OCI-LY1 (cell line): ENCODE data around the gene EXO1.

Experiments used
- H2AFZ ChIP-seq: fragments of 200-600 bp; sonication (generic), shearing (Covaris generic); 2 replicates; pipeline ENCODE4 v1.6.0; 2014; ENCODE audit warnings: antibody characterized with exemption, mild to moderate bottlenecking, low read length
- H3F3A ChIP-seq: fragments of 200-600 bp; sonication (generic), shearing (Covaris generic); 2 replicates; pipeline ENCODE4 v1.6.0; 2014; ENCODE audit warnings: mild to moderate bottlenecking, antibody characterized with exemption, low read length, moderate library complexity; ENCODE audit not compliant: insufficient read depth
- H3K27ac ChIP-seq: fragments of 200-600 bp; sonication (generic); 2 replicates; pipeline ENCODE4 v1.5.1; 2014; ENCODE audit warnings: low read length, mixed run types, mild to moderate bottlenecking, low read depth; ENCODE audit not compliant: poor library complexity, severe bottlenecking
- H3K27me3 ChIP-seq: fragments of 200-600 bp; sonication (generic); 2 replicates; pipeline ENCODE4 v1.6.0; 2014; ENCODE audit warnings: antibody characterized with exemption, mild to moderate bottlenecking, low read length, moderate library complexity; ENCODE audit not compliant: insufficient read depth
- H3K36me3 ChIP-seq: fragments of 200-600 bp; sonication (generic); 2 replicates; pipeline ENCODE4 v1.6.1; 2014; ENCODE audit warnings: mild to moderate bottlenecking, antibody characterized with exemption, low read length, moderate library complexity, mixed read lengths; ENCODE audit not compliant: insufficient read depth
- H3K4me1 ChIP-seq: fragments of 200-600 bp; sonication (generic); 2 replicates; pipeline ENCODE4 v1.5.1; 2014; ENCODE audit warnings: mild to moderate bottlenecking, low read length, moderate library complexity; ENCODE audit not compliant: insufficient read depth, severe bottlenecking
- H3K4me2 ChIP-seq: fragments of 200-600 bp; sonication (generic), shearing (Covaris generic); 2 replicates; pipeline ENCODE4 v1.6.1; 2014; ENCODE audit warnings: low read length
- H3K4me3 ChIP-seq: fragments of 200-600 bp; sonication (generic); 2 replicates; pipeline ENCODE4 v1.5.1; 2014; ENCODE audit warnings: low read length, low read depth, mild to moderate bottlenecking, mixed read lengths; ENCODE audit not compliant: poor library complexity, severe bottlenecking
- H3K79me2 ChIP-seq: fragments of 200-600 bp; shearing (Covaris generic); 2 replicates; pipeline ENCODE4 v1.6.1; 2016; ENCODE audit warnings: mixed run types, low read length, mixed read lengths; ENCODE audit not compliant: insufficient read depth
- H3K9ac ChIP-seq: fragments of 200-600 bp; sonication (generic), shearing (Covaris generic); 2 replicates; pipeline ENCODE4 v1.6.1; 2014; ENCODE audit warnings: mild to moderate bottlenecking, low read length, mixed read lengths
- H3K9me2 ChIP-seq: fragments of 200-600 bp; sonication (generic), shearing (Covaris generic); 2 replicates; pipeline ENCODE4 v1.6.1; 2014; ENCODE audit warnings: low read depth, mild to moderate bottlenecking, low read length, mixed read lengths
- H3K9me3 ChIP-seq: fragments of 200-600 bp; shearing (Covaris generic); 2 replicates; pipeline ENCODE4 v1.6.1; 2014; ENCODE audit warnings: low read length, mixed read lengths
- H4K20me1 ChIP-seq: fragments of 200-600 bp; sonication (generic), shearing (Covaris generic); 2 replicates; pipeline ENCODE4 v1.6.0; 2016; ENCODE audit warnings: mild to moderate bottlenecking, low read length; ENCODE audit not compliant: insufficient read depth
- EZH2 ChIP-seq: fragments of 200-600 bp; sonication (generic), shearing (Covaris generic); IDR thresholded peaks from 2 replicates; pipeline ENCODE4 v1.8.0; 2017; ENCODE audit warnings: borderline replicate concordance, mixed run types, mild to moderate bottlenecking, antibody characterized with exemption, low read length, moderate library complexity, mixed read lengths
- TF ChIP-seq, protein P1 (sequence below): fragments of 200-600 bp; sonication (generic), shearing (Covaris generic); IDR thresholded peaks from 2 replicates; pipeline ENCODE4 v1.5.1; 2017; ENCODE audit warnings: mild to moderate bottlenecking, antibody characterized with exemption, low read length, moderate library complexity, mixed read lengths

EXO1 gene

GRCh38 chr1:241883159-241883558, 35.2 kb downstream of the EXO1 start:
- Histone ChIP-seq H2AFZ (no peak overlapping the region), H3K4me2 (no peak overlapping the region), H3F3A (no peaks in the 10 kb centered on the region), H3K4me1 (no peaks in the 10 kb centered on the region), H3K9me3 (no peaks in the 10 kb centered on the region), H3K4me3 (no peak overlapping the region), H3K79me2 (no peaks in the 10 kb centered on the region), H3K36me3 (peaks cover 85% of the 10 kb centered on the region), H3K9ac (no peak overlapping the region), H3K27ac (no peak overlapping the region), H3K27me3 (no peaks in the 10 kb centered on the region), H3K9me2 (no peaks in the 10 kb centered on the region), H4K20me1 (no peaks in the 10 kb centered on the region)
- TF ChIP-seq, protein P1, sequence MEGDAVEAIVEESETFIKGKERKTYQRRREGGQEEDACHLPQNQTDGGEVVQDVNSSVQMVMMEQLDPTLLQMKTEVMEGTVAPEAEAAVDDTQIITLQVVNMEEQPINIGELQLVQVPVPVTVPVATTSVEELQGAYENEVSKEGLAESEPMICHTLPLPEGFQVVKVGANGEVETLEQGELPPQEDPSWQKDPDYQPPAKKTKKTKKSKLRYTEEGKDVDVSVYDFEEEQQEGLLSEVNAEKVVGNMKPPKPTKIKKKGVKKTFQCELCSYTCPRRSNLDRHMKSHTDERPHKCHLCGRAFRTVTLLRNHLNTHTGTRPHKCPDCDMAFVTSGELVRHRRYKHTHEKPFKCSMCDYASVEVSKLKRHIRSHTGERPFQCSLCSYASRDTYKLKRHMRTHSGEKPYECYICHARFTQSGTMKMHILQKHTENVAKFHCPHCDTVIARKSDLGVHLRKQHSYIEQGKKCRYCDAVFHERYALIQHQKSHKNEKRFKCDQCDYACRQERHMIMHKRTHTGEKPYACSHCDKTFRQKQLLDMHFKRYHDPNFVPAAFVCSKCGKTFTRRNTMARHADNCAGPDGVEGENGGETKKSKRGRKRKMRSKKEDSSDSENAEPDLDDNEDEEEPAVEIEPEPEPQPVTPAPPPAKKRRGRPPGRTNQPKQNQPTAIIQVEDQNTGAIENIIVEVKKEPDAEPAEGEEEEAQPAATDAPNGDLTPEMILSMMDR: no peak
- no peak for TF ChIP-seq EZH2

GRCh38 chr1:241888232-241888631, 40.2 kb downstream of the EXO1 start:
- Histone ChIP-seq H3K9me2 (no peaks in the 10 kb centered on the region), H3K4me3 (no peak overlapping the region), H3K36me3 (peaks cover 63% of the 10 kb centered on the region), H3K4me1 (no peaks in the 10 kb centered on the region), H2AFZ (no peak overlapping the region), H3K9me3 (no peaks in the 10 kb centered on the region), H3K27me3 (no peaks in the 10 kb centered on the region), H3K9ac (no peak overlapping the region), H3K27ac (no peak overlapping the region), H3K79me2 (no peaks in the 10 kb centered on the region), H4K20me1 (no peaks in the 10 kb centered on the region), H3F3A (no peaks in the 10 kb centered on the region), H3K4me2 (no peak overlapping the region)
- no peak for TF ChIP-seq EZH2
- TF ChIP-seq, protein P1: no peak

DNA sequence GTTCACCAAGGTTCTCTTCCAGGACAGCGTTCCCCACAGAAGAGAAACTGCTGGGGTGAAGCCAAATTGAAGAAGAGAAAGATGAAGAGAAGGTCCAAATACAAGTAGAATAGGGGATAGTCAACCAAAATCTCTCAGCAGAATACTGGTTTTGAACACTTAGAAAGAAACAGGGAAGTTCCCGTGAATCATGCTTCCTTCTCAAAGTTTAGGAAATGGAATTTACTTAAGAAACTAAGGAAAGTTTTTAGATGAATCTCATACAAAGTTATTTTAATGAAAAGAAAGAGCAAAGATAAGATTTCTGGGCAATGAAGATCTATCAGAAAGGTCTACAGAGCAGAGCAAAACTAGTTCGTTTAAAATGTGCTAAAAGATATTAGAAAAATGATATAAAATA, 43.3 kb downstream of the EXO1 start:
- Histone ChIP-seq H3K36me3 (peaks cover 41% of the 10 kb centered on the region), H2AFZ (no peak overlapping the region), H3K27ac (no peak overlapping the region), H3F3A (no peaks in the 10 kb centered on the region), H3K9ac (no peak overlapping the region), H3K9me3 (no peaks in the 10 kb centered on the region), H3K27me3 (no peaks in the 10 kb centered on the region), H3K4me2 (no peak overlapping the region), H3K4me1 (no peaks in the 10 kb centered on the region), H3K9me2 (no peaks in the 10 kb centered on the region), H3K79me2 (no peaks in the 10 kb centered on the region), H4K20me1 (no peaks in the 10 kb centered on the region), H3K4me3 (no peak overlapping the region)
- TF ChIP-seq, protein P1: no peak
- TF ChIP-seq EZH2: no peak
